Epithelial cell of esophagus (primary cell): ENCODE results near the gene FARP1.

Experiments
- DNase-seq: peaks from one replicate; pipeline ENCODE4 v3.0.0; 2010; ENCODE audit warnings: low read depth
- H3K4me3 ChIP-seq: 2 replicates; pipeline ENCODE4 v1.5.1; 2011; ENCODE audit warnings: mild to moderate bottlenecking, low read length, control low read depth
- TF ChIP-seq, protein P1 (sequence below): IDR thresholded peaks from 2 replicates; pipeline ENCODE4 v1.5.1; 2011; ENCODE audit warnings: low read depth, mild to moderate bottlenecking, low read length, control low read depth, inconsistent platforms; ENCODE audit not compliant: insufficient read depth; ENCODE audit errors: missing control alignments

FARP1 gene

DNA sequence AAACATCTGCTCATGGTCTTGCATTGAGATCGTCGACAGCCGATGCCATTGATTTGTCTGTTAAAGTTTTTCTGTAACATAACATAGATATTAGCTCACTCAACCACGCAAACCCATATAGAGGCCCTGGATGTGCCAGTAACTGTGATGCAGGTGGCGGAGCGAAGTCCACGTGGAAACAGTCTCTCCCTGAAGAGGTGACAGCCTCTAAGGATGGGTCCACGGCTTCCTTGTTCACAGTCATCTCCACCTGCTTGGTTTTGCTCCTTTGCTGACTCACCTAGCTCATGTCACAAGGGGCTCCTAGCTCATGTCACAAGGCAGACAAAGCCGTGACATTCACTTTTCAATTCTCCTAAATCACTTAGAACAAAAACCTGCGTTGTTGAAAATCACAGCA lies 42.4 kb upstream of the FARP1 start:
- TF ChIP-seq, protein P1, sequence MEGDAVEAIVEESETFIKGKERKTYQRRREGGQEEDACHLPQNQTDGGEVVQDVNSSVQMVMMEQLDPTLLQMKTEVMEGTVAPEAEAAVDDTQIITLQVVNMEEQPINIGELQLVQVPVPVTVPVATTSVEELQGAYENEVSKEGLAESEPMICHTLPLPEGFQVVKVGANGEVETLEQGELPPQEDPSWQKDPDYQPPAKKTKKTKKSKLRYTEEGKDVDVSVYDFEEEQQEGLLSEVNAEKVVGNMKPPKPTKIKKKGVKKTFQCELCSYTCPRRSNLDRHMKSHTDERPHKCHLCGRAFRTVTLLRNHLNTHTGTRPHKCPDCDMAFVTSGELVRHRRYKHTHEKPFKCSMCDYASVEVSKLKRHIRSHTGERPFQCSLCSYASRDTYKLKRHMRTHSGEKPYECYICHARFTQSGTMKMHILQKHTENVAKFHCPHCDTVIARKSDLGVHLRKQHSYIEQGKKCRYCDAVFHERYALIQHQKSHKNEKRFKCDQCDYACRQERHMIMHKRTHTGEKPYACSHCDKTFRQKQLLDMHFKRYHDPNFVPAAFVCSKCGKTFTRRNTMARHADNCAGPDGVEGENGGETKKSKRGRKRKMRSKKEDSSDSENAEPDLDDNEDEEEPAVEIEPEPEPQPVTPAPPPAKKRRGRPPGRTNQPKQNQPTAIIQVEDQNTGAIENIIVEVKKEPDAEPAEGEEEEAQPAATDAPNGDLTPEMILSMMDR: no peak
- H3K4me3 ChIP-seq: no peak overlapping the region
- no peak for DNase-seq

DNA sequence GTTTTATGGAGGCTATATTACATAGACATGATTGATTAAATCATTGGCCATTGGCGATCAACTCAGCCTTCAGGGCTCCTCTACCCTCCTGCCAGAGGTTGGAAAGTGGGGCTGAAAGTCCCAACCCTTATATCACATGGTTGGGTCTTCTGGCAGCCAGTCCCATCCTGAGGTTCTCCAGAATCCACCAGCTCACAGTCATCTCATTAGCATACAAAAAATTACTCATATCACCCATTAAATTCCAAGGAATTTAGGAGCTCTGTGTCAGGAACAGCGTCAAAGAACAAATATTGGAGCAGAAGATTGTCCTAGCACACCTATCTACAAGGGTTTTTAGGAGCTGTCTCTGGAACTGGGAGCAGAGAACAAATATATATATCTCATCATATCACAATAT lies 39.4 kb upstream of the FARP1 start:
- H3K4me3 ChIP-seq: no peak overlapping the region
- TF ChIP-seq, protein P1: no peak
- DNase-seq: no peak

DNA sequence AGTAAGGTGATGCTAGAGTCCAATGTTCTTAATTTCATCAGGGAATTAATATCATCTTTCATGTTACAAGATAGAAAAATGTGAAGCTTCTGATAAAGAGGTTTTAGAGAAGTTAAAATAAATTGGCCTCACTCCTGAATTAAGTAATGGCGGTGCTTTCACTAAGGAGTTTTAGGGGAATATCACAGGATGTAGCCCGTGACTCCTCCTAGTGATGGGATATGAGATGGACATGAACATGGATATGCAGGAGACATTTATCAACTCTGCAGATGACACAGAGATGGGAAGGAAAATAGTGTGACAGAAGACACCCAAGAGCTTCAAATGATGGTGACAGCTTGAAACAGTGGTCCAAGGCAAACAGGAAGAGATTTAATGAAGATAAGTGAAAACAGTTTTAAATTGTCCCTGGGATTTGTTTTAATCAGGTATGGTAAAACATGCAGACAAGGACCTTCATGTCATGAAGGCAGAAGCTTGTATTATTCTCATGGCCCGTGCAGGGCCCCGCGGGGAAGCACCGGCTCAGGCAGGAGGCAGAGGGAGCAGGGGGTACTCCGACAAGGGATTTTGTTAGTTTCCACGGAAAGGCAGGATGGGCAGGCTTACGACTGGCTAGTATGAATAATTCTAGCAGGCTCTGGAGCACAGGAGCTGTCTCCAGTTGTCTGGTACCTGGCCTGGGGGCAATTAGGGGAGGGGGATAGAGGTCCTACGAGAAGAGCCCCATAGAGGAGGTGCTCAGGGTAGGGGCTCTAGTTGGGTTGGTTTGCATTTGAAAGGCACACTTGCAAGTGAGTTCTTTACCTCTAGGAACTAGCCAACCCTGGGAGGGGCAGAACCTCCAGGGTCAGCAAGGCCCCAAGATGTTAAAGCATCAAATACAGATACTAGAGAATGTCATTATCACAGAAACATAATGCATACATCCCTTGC lies 38.7 kb upstream of the FARP1 start:
- peak; percentile 25 for DNase-seq
- no peak overlapping the region for H3K4me3 ChIP-seq
- TF ChIP-seq, protein P1: peak; percentile 38

DNA sequence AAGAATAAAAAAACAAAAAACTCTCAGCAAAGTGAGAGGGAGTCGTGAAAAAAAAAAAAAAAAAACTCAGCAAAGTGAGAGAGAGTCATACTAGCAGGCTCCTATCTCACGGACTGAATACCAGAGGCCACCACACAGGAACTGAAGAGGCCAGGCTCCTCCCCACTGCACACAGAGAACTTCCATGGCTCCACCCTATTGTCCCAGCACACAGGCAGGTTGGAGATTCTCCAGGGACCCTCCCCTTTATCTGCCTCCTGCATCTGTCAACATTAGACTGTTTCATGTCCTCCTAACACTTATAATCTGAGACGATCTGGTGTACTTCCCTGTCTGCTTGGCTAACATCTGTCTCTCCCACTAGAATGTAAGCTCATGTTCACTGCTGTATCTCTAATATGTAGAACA lies 37.0 kb upstream of the FARP1 start:
- TF ChIP-seq, protein P1: no peak
- no peak for DNase-seq
- H3K4me3 ChIP-seq: no peak overlapping the region

DNA sequence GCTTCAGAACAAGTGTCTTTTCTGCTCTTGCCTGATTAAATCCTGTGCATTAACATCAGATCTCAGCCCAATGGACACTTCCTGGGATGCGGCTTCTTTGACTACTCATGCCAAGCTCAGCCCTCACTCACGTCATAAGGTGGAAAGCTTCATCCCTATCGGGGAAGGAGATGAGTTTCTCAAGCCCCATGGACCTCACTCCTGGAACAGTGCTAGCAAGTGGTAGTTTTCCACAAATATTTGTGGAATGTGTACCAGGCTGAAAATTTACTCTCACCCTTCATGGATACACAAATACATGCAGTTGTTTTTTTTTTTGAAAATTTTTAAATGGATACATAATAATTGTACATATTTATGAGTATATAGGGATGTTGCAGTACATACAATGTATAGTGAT lies 34.6 kb upstream of the FARP1 start:
- DNase-seq: no peak
- TF ChIP-seq, protein P1: no peak
- no peak overlapping the region for H3K4me3 ChIP-seq

DNA sequence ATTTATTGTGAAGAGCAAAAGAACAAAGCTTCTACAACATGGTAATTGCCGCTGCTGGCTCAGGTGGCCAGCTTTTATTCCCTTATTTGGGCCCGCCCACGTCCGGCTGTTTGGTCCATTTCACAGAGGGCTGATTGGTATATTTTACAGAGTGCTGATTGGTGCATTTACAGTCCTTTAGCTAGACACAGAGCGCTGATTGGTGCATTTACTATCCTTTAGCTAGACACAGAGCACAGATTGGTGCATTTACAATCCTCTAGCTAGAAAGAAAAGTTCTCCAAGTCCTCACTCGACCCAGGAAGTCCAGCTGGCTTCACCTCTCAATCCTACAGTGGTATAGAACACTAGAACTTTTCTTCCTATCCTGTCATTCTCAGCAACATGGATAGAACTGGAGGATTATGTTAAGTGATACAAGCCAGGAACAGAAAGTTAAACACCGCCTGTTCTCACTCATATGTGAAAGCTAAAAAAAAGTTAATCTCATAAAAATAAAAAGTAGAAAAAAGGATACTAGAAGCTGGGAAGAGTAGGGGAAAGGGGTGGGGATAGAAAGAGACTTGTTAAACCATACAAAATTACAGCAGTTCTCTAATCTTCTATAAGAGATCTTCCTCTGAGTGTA lies 33.6 kb upstream of the FARP1 start:
- no peak overlapping the region for H3K4me3 ChIP-seq
- TF ChIP-seq, protein P1: no peak
- no peak for DNase-seq
